ENCODE data around the gene CLPTM1. TPM values are rescaled to one million over a fixed set of nuclear protein-coding genes. Genes with fewer than 3 reads are reported as not detected.
A peak's percentile ranks its signal among the peaks of the same experiment; 100 is the strongest.

CLPTM1 gene
- total and polyA plus RNA-seq, 2 of the 8 experiments (the other 6 are each of a cell fraction or from before 2014, with no cell fraction given), result 84.8 to 108 TPM

DNA sequence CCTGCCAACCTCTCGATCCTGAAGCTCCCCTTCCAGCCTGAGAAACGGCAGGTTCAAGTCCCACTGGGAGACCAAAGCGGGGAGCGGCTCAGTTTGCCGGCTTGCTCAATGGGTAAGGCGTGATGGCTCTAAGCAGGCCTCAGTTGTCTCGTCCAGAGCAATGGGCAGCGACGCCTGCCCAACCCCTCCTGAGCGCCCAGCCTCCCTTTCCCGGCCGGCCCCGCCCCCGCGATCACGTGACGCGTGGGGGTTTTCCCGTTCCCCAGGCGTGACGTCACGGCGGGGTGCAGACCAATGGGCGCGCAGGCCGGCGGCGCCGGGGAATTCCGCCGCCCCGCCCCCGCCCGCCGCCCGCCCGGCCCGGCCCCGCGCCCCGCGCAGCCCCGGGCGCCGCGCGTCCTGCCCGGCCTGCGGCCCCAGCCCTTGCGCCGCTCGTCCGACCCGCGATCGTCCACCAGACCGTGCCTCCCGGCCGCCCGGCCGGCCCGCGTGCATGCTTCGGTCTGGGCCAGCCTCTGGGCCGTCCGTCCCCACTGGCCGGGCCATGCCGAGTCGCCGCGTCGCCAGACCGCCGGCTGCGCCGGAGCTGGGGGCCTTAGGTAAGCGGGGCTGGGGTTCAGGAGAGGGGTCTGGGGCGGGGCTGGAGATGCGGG, 46.0 kb downstream of the CLPTM1 start, which contains the start of gene RELB:
TSS of gene RELB (plus strand) at position 378 of the 653 bp plus-strand sequence. CDS start at position 494, 116 bp downstream.
- Histone ChIP-seq H3K4me3 (ENCODE audit: extremely low read depth in 1 of 4, insufficient read depth in 2 of 4, low read depth in 3 of 4, low read length in 4 of 4) (peak within 1 kb of the TSS; percentile 67 to 96 (median 78)), H3K27me3 (replicated peaks in 1 of 4; ENCODE audit: control insufficient read depth in 3 of 4, extremely low read depth in 1 of 4, insufficient read depth in 3 of 4, low read length in 3 of 4) (no peaks in the 10 kb centered on the region), H3K4me2 (ENCODE audit: insufficient read depth in 1 of 2, low read depth in 2 of 2, low read length in 2 of 2) (peak within 1 kb of the TSS; percentile 39 to 69), H3K36me3 (ENCODE audit: control insufficient read depth in 2 of 4, insufficient read depth in 4 of 4, low read length in 3 of 4) (no peaks in the 10 kb centered on the region), H4K91ac (replicated peaks; ENCODE audit: insufficient read length, low read length) (no peak within 1 kb of the TSS), H3K27ac (ENCODE audit: low read depth, low read length) (peak within 1 kb of the TSS; percentile 93), H3K56ac (replicated peaks; ENCODE audit: insufficient read length, low read depth, low read length) (no peak within 1 kb of the TSS), H3K9ac (replicated peaks in 1 of 4; ENCODE audit: extremely low read depth in 1 of 4, low read depth in 3 of 4, low read length in 3 of 4) (peak within 1 kb of the TSS; percentile 69 to 98 (median 88)), H3K79me2 (ENCODE audit: control insufficient read depth in 1 of 2, insufficient read depth in 2 of 2, low read length in 2 of 2) (no peaks in the 10 kb centered on the region), H2BK20ac (ENCODE audit: low read length) (no peak within 1 kb of the TSS), H3K23me2 (ENCODE audit: low read depth, low read length) (no peaks in the 10 kb centered on the region), H2BK15ac (ENCODE audit: low read length) (no peak within 1 kb of the TSS), H3K4ac (replicated peaks; ENCODE audit: insufficient read length, low read depth, low read length) (no peak within 1 kb of the TSS), H2AK5ac (ENCODE audit: low read depth, low read length) (no peak within 1 kb of the TSS), H3K4me1 (replicated peaks in 1 of 4; ENCODE audit: control insufficient read depth in 3 of 4, insufficient read depth in 4 of 4, low read length in 3 of 4) (no peaks in the 10 kb centered on the region), H4K8ac (ENCODE audit: extremely low read depth, insufficient read depth, low read length) (peak within 1 kb of the TSS; percentile 89), H2BK5ac (ENCODE audit: low read depth, low read length) (no peak within 1 kb of the TSS), H2BK12ac (ENCODE audit: low read depth, low read length) (0 out of 2 replicates have a peak within 1 kb of the TSS, but pooled peaks have one; percentile 50), H4K20me1 (replicated peaks in 1 of 2; ENCODE audit: control insufficient read depth in 1 of 2, insufficient read depth in 2 of 2, low read length in 2 of 2) (peaks cover 4 to 9% of the 10 kb centered on the region in 2 experiments), H3K14ac (ENCODE audit: insufficient read length) (no peak within 1 kb of the TSS), H2AFZ (ENCODE audit: low read length) (peak within 1 kb of the TSS; percentile 70; the same call in 1 of the 2 replicates), H4K5ac (ENCODE audit: insufficient read length, low read depth, low read length) (no peak within 1 kb of the TSS), H2BK120ac (replicated peaks; ENCODE audit: low read depth, low read length) (no peak within 1 kb of the TSS), H3K23ac (ENCODE audit: insufficient read length) (no peak within 1 kb of the TSS), H3K9me3 (ENCODE audit: insufficient read depth in 2 of 2, low read depth in 1 of 2, low read length in 1 of 2) (no peaks in the 10 kb centered on the region), H3K18ac (ENCODE audit: extremely low read depth, low read length) (peak within 1 kb of the TSS; percentile 93), H3K79me1 (ENCODE audit: low read depth, low read length) (no peaks in the 10 kb centered on the region; the same call in 1 of the 2 replicates)
- CTCF ChIA-PET (ENCODE audit: partially characterized antibody), result interaction anchor here (0.8 to 4.8 kb wide), 4 partner anchors 12 to 153 kb away, joined by 3 to 17 read pairs (median 4); no protein-coding TSS in a partner anchor
- POLR2A ChIA-PET (ENCODE audit: partially characterized antibody), result interaction anchor here (1.0 to 2.0 kb wide), 9 partner anchors 8 to 111 kb away, joined by 3 to 11 read pairs (median 6); partner anchors contain the start of genes APOE, CLPTM1 and GEMIN7
- DNase-seq (ENCODE audit: low read depth in 1 of 2, low spot score in 2 of 2) (peak; percentile 47 to 99), FAIRE-seq (no peak)
- 8% methylated on average over 29 of the region's 79 CpGs; no CpG with 5 or more reads in 1 of the 2 experiments for WGBS, 2 experiments (ENCODE audit: extremely low coverage in 1 of 2, insufficient coverage in 1 of 2, insufficient read length in 1 of 2, insufficient replicate concordance in 2 of 2, low coverage in 1 of 2, low lambda C conversion rate in 2 of 2, missing lambda C conversion rate in 1 of 2)
- TF ChIP-seq SIN3A (conservative IDR thresholded peaks at IDR 0.05 in 1 of 2, IDR thresholded peaks at IDR 0.05 in 1 of 2; ENCODE audit: low read depth in 1 of 2, low read length in 2 of 2) (0 out of 4 replicates have a peak, but pooled peaks of 1 of the 2 experiments have one; percentile 52), CBX5 (IDR thresholded peaks at IDR 0.05; ENCODE audit: low read depth, low read length) (no peak), ATF3 (IDR thresholded peaks at IDR 0.05; ENCODE audit: insufficient read depth, low read depth, low read length) (peak; percentile 84), MAFK (IDR thresholded peaks at IDR 0.05; ENCODE audit: low read depth, low read length) (no peak), RAD21 (IDR thresholded peaks at IDR 0.05 in 1 of 2, conservative IDR thresholded peaks at IDR 0.05 in 1 of 2; ENCODE audit: low read depth in 2 of 2, low read length in 2 of 2) (no peak), SRF (IDR thresholded peaks at IDR 0.05; ENCODE audit: low read depth, low read length) (no peak), SP4 (IDR thresholded peaks at IDR 0.05; ENCODE audit: low read length) (peak; percentile 16; the same call in 1 of the 2 replicates), HDAC2 (IDR thresholded peaks at IDR 0.05; ENCODE audit: borderline replicate concordance in 1 of 2, low read depth in 2 of 2, low read length in 2 of 2) (peak in 1 of 2 experiments; percentile 70; a peak in 1 of 4 replicates)
- TF ChIP-seq, protein P1, sequence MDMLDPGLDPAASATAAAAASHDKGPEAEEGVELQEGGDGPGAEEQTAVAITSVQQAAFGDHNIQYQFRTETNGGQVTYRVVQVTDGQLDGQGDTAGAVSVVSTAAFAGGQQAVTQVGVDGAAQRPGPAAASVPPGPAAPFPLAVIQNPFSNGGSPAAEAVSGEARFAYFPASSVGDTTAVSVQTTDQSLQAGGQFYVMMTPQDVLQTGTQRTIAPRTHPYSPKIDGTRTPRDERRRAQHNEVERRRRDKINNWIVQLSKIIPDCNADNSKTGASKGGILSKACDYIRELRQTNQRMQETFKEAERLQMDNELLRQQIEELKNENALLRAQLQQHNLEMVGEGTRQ (IDR thresholded peaks at IDR 0.05; ENCODE audit: low read length), result peak; percentile 96
